Prostate gland (tissue), 2 donors: ENCODE measurements around the gene TFG.

Source experiments
- POLR2A ChIP-seq: fragments of 450-650 bp; IDR thresholded peaks from one replicate; pipeline ENCODE4 v1.6.1; 2016; ENCODE audit warnings: antibody characterized with exemption, mild to moderate bottlenecking
- POLR2AphosphoS5 ChIP-seq: sonication (generic); formaldehyde crosslinking; IDR thresholded peaks from one replicate; pipeline ENCODE4 v1.6.1; 2017; ENCODE audit warnings: antibody characterized with exemption
- TF ChIP-seq, protein P1 (sequence below), 4 experiments: fragments of 200-600 bp in 2 of 4; fragments of 450-650 bp in 2 of 4; sonication (generic) in 2 of 4; IDR thresholded peaks; 1 replicate in 3 of 4; 2 replicates in 1 of 4; pipeline ENCODE4 v1.5.1; 2016 to 2019; ENCODE audit warnings: antibody characterized with exemption in 4 of 4, mild to moderate bottlenecking in 2 of 4, moderate library complexity in 2 of 4

DNA sequence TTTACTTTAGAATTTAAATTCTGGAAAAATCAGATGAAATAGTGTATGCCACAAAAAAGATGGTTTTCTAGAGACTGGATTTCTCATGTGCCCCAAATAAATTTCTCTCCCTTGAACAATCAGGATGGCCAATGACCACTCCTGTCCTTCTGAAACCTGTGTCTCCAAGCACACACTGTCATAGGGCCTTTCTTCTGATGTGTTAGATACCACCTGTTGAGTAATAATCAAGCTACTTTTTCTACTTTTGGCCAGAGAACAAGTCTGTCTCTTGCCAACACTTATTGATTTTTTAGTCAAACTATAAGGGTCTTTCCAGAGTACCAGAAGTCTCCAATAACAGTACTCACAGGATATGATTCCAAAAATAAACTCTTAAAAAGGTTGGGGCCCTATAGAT, 16.1 kb upstream of the TFG start:
- TF ChIP-seq POLR2A (no peak), POLR2AphosphoS5 (no peak)
- TF ChIP-seq, protein P1, sequence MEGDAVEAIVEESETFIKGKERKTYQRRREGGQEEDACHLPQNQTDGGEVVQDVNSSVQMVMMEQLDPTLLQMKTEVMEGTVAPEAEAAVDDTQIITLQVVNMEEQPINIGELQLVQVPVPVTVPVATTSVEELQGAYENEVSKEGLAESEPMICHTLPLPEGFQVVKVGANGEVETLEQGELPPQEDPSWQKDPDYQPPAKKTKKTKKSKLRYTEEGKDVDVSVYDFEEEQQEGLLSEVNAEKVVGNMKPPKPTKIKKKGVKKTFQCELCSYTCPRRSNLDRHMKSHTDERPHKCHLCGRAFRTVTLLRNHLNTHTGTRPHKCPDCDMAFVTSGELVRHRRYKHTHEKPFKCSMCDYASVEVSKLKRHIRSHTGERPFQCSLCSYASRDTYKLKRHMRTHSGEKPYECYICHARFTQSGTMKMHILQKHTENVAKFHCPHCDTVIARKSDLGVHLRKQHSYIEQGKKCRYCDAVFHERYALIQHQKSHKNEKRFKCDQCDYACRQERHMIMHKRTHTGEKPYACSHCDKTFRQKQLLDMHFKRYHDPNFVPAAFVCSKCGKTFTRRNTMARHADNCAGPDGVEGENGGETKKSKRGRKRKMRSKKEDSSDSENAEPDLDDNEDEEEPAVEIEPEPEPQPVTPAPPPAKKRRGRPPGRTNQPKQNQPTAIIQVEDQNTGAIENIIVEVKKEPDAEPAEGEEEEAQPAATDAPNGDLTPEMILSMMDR (IDR thresholded peaks at IDR 0.05) = no peak
